ENCODE measurements around the gene PRAME. TPM values are rescaled to one million over a fixed set of nuclear protein-coding genes. Genes with fewer than 3 reads are reported as not detected.
"Not testable (repeated sequence)": the region's sequence is repeated elsewhere in the genome, so short reads cannot be mapped to it uniquely, and the experiment has no call there.

Gene PRAME
- total RNA-seq, 4 donors from 2014 or later, result not detected

GRCh38 chr22:22516992-22517391 lies 42.1 kb downstream of the PRAME start:
- no peak for DNase-seq (ENCODE audit: low spot score in 2 of 2)
- Histone ChIP-seq H3K36me3 (no peaks in the 10 kb centered on the region), H3K4me3 (no peak overlapping the region), H3K27ac (no peak overlapping the region), H3K9me3 (no peaks in the 10 kb centered on the region), H3K4me1 (no peaks in the 10 kb centered on the region), H3K27me3 (no peaks in the 10 kb centered on the region)
- 69 to 72% methylated on average over 4 of the region's 4 CpGs for WGBS, 2 donors
- TF ChIP-seq CTCF (IDR thresholded peaks at IDR 0.05) (no peak), POLR2A (IDR thresholded peaks at IDR 0.05) (no peak), EP300 (IDR thresholded peaks at IDR 0.05) (no peak)

DNA sequence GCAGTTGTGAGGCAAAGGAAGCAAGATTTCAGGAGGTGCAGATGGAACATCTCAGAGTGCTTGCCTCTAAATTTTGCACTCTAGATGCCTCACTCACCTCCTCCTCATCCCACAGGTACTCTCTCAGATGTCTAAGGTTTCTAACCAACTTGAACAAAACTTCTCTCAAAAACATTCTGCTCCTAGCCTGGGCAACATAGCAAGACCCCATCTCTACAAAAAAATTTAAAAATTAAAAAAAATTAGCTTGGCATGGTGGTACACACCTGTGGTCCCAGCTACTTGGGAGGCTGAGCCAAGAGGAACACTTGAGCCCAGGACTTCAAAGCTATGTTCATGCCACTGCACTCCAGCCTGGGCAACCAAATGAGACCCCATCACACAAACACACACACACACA lies 43.2 kb downstream of the PRAME start:
- Histone ChIP-seq H3K4me1 (no peaks in the 10 kb centered on the region), H3K27ac (no peak overlapping the region), H3K9me3 (peaks cover 0 to 1% (median 0%) of the 10 kb centered on the region in 4 donors), H3K27me3 (no peaks in the 10 kb centered on the region), H3K4me3 (no peak overlapping the region), H3K36me3 (no peaks in the 10 kb centered on the region)
- TF ChIP-seq POLR2A (IDR thresholded peaks at IDR 0.05), result no peak
- DNase-seq (ENCODE audit: low spot score in 2 of 2), result no peak

DNA sequence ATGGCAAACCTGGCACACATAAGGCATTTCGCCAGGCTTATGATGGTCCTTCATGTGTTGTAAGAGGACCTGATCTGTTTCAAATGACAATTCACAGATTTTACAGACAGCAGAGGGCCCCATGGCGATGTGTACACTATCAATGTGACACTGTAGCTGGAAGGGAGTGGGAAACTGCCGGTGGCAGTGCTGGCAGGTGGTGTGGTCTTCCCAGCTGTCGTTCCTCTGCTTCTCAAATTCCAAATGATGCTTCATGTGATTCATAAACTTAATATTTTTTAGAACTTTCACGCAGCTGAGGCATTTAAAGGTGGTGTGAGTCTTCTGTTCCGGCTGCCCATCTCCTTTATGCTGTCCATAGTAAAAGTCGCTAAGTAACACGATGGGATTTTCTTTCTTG lies 44.6 kb downstream of the PRAME start:
- H3K27me3 ChIP-seq; H3K4me1 ChIP-seq; H3K27ac ChIP-seq; DNase-seq (ENCODE audit: low spot score in 2 of 2); H3K4me3 ChIP-seq; H3K36me3 ChIP-seq: not testable (repeated sequence)
- 74 to 78% methylated on average over 8 of the region's 8 CpGs for WGBS, 2 donors
- peaks cover 0 to 16% (median 4%) of the 10 kb centered on the region in 4 donors for H3K9me3 ChIP-seq

- peaks cover 0 to 24% (median 4%) of the 10 kb centered on the region in 4 donors for H3K9me3 ChIP-seq
- H3K27ac ChIP-seq, result no peak overlapping the region
- H3K27me3 ChIP-seq, result no peaks in the 10 kb centered on the region
- WGBS, 2 donors, result 94 to 95% methylated on average over 2 of the region's 2 CpGs
- no peaks in the 10 kb centered on the region for H3K36me3 ChIP-seq
- H3K4me1 ChIP-seq, result peaks cover 0 to 4% (median 0%) of the 10 kb centered on the region in 4 donors
- DNase-seq (ENCODE audit: low spot score in 2 of 2), result no peak
- H3K4me3 ChIP-seq, result no peak overlapping the region
- TF ChIP-seq POLR2A (IDR thresholded peaks at IDR 0.05) (no peak), EP300 (IDR thresholded peaks at IDR 0.05) (no peak), CTCF (IDR thresholded peaks at IDR 0.05) (no peak)
Observed at GRCh38 chr22:22513619-22514018, 45.4 kb downstream of the PRAME start.

GRCh38 chr22:22512951-22513350 lies 46.1 kb downstream of the PRAME start:
- Histone ChIP-seq H3K4me3 (no peak overlapping the region), H3K4me1 (peaks cover 0 to 9% (median 0%) of the 10 kb centered on the region in 4 donors), H3K27ac (no peak overlapping the region), H3K36me3 (no peaks in the 10 kb centered on the region), H3K27me3 (no peaks in the 10 kb centered on the region), H3K9me3 (peaks cover 0 to 29% (median 4%) of the 10 kb centered on the region in 4 donors)
- TF ChIP-seq CTCF (IDR thresholded peaks at IDR 0.05) (no peak), POLR2A (IDR thresholded peaks at IDR 0.05) (no peak), EP300 (IDR thresholded peaks at IDR 0.05) (no peak)
- WGBS, 2 donors, result 66 to 78% methylated on average over 5 of the region's 5 CpGs
- no peak for DNase-seq (ENCODE audit: low spot score in 2 of 2)

DNA sequence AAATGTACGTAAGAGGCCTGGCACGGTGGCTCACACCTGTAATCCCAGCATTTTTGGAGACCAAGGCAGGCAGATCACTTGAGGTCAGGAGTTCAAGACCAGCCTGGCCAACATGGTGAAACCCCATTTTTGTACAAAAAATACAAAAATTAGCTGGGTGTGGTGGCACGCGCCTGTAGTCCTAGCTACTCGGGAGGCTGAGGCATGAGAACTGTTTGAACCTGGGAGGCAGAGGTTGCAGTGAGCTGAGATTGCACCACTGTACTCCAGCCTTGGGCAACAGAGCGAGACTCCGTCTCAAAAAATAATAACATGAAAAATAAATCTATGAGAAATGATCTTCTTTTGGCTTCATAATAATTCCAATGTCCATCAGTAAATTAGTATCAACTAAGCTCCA lies 48.2 kb downstream of the PRAME start:
- H3K9me3 ChIP-seq, result peaks cover 0 to 29% (median 4%) of the 10 kb centered on the region in 4 donors
- not testable (repeated sequence) for H3K4me3 ChIP-seq; H3K27me3 ChIP-seq; H3K4me1 ChIP-seq; DNase-seq (ENCODE audit: low spot score in 2 of 2); H3K36me3 ChIP-seq; H3K27ac ChIP-seq
- 95% methylated on average over 7 of the region's 7 CpGs for WGBS, 2 donors

DNA sequence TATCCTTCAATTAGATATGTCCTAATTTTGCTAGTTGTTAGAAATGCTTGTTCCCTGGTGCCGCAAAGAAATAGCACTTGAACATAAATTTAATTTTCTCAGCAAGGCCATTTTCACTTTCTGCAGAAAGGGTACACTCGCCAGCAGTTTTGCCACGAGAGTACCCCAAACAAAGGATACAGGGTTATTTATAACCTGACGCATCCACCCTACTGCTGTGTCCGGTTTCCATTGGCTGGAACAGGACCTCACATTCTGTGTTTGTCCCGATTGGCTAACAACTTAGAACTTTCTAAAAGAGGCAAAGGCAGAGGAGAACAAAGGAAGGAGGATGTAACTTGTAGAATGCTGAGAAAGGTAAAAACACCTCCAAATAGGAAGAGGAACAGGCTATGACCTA lies 49.2 kb downstream of the PRAME start:
- H3K27me3 ChIP-seq; H3K4me1 ChIP-seq; H3K36me3 ChIP-seq; H3K27ac ChIP-seq; H3K4me3 ChIP-seq; DNase-seq (ENCODE audit: low spot score in 2 of 2): not testable (repeated sequence)
- 92 to 97% methylated on average over 6 of the region's 6 CpGs for WGBS, 2 donors
- peaks cover 0 to 29% (median 4%) of the 10 kb centered on the region in 4 donors for H3K9me3 ChIP-seq
